HG03571 (cell line): Measurements from ENCODE around the gene CDK6.

Experiments
- ATAC-seq: cut with Tn5 transposase; IDR thresholded peaks from one replicate; pipeline ENCODE4 v1.9.1; 2021; ENCODE audit not compliant: unreplicated experiment

The CDK6 gene

GRCh38 chr7:92827464-92828120 is 8.8 kb downstream of the CDK6 start:
- no peak for ATAC-seq

- no peak for ATAC-seq
Observed at GRCh38 chr7:92826258-92826938, 10.0 kb downstream of the CDK6 start.

GRCh38 chr7:92824901-92825480 is 11.4 kb downstream of the CDK6 start:
- ATAC-seq: no peak

- ATAC-seq: no peak
Observed at GRCh38 chr7:92824450-92824849, 11.9 kb downstream of the CDK6 start.

- ATAC-seq: no peak
Observed at GRCh38 chr7:92823042-92823441, 13.3 kb downstream of the CDK6 start.

- ATAC-seq: no peak
Observed at GRCh38 chr7:92820191-92820590, 16.2 kb downstream of the CDK6 start.

- no peak for ATAC-seq
Observed at GRCh38 chr7:92817398-92817797, 19.0 kb downstream of the CDK6 start.

GRCh38 chr7:92815412-92815811 is 21.0 kb downstream of the CDK6 start:
- no peak for ATAC-seq

GRCh38 chr7:92813390-92814024 is 22.9 kb downstream of the CDK6 start:
- ATAC-seq: peak; percentile 39

GRCh38 chr7:92811158-92811557 is 25.2 kb downstream of the CDK6 start:
- no peak for ATAC-seq

- ATAC-seq: peak; percentile 87
Observed at GRCh38 chr7:92809760-92810573, 26.4 kb downstream of the CDK6 start.

- no peak for ATAC-seq
Observed at GRCh38 chr7:92809397-92809759, 27.0 kb downstream of the CDK6 start.

GRCh38 chr7:92808635-92809034 is 27.7 kb downstream of the CDK6 start:
- ATAC-seq: no peak

GRCh38 chr7:92808006-92808405 is 28.4 kb downstream of the CDK6 start:
- ATAC-seq: no peak

- ATAC-seq: no peak
Observed at GRCh38 chr7:92806496-92806895, 29.9 kb downstream of the CDK6 start.

- ATAC-seq: no peak
Observed at GRCh38 chr7:92802406-92802805, 34.0 kb downstream of the CDK6 start.

- no peak for ATAC-seq
Observed at GRCh38 chr7:92799446-92800211, 36.7 kb downstream of the CDK6 start.

GRCh38 chr7:92798517-92799249 is 37.7 kb downstream of the CDK6 start:
- no peak for ATAC-seq

GRCh38 chr7:92797693-92798092 is 38.7 kb downstream of the CDK6 start:
- no peak for ATAC-seq

- no peak for ATAC-seq
Observed at GRCh38 chr7:92797284-92797683, 39.1 kb downstream of the CDK6 start.
